Ascending aorta (tissue), 2 donors: ENCODE results near the gene REEP5. TPM values are rescaled to one million over a fixed set of nuclear protein-coding genes. Genes with fewer than 3 reads are reported as not detected.

Source experiments
- DNase-seq, 2 donors: peaks; one replicate each; pipeline ENCODE4 v3.0.0-alpha.2; 2019; ENCODE audit warnings: low spot score in 2 of 2
- H3K27ac ChIP-seq, 2 donors: fragments of 200-600 bp; sonication (generic); one replicate each; pipeline ENCODE4 v1.5.1; 2016 to 2017; ENCODE audit warnings: mild to moderate bottlenecking in 1 of 2
- H3K27me3 ChIP-seq: fragments of 200-600 bp; sonication (generic); one replicate; pipeline ENCODE4 v1.5.1; 2017
- H3K36me3 ChIP-seq, 2 donors: fragments of 200-600 bp; sonication (generic); one replicate each; pipeline ENCODE4 v1.5.1; 2016
- H3K4me1 ChIP-seq, 2 donors: fragments of 200-600 bp; sonication (generic); one replicate each; pipeline ENCODE4 v1.5.1; 2016 to 2017; ENCODE audit warnings: mild to moderate bottlenecking in 1 of 2
- H3K4me3 ChIP-seq, 2 donors: fragments of 200-600 bp; sonication (generic); one replicate each; pipeline ENCODE4 v1.5.1; 2016 to 2017; ENCODE audit warnings: mild to moderate bottlenecking in 1 of 2
- H3K9me3 ChIP-seq, 2 donors: fragments of 200-600 bp; sonication (generic); one replicate each; pipeline ENCODE4 v1.5.1; 2016
- CTCF ChIP-seq, 3 experiments: fragments of 200-600 bp in 2 of 3; fragments of 450-650 bp in 1 of 3; sonication (generic) in 2 of 3; IDR thresholded peaks; one replicate each; pipeline ENCODE4 v1.5.1; 2016 to 2019; ENCODE audit warnings: antibody characterized with exemption in 3 of 3, mild to moderate bottlenecking in 1 of 3, moderate library complexity in 1 of 3
- intact Hi-C: fragments of 100-400 bp; cut with DNase I; formaldehyde crosslinking; loops from one replicate; pipeline ENCODE4 v1.15.1; 2023
- total RNA-seq: library from RNA; depleted of rRNA; stranded (reverse); fragments of >200 nt; gene quantifications from one replicate; pipeline ENCODE4 v1.1.0, GENCODE V29; 2016

Gene REEP5
- total RNA-seq, 1 donor from 2014 or later: 49.7 TPM

DNA sequence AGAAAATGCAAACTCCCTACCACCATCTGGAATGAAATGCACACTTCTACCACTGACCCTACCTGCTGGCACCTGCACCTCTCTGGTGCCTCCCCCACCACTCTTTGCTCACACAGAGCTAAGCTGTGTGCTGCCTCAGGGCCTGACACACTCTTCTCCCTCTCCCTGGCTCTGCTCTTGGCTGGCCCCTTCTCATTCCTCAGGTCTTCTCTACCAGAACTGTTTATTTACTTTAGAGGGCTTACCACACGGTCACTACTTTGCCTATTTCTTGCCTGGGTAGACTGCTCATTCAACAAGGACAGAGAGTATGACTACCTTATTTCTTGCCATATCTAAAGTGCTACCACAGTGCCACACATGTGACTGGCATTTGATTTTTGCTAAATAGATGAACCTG is 3.3 kb downstream of the REEP5 start:
- no peak overlapping the region for H3K27ac ChIP-seq
- TF ChIP-seq CTCF (IDR thresholded peaks at IDR 0.05): no peak
- intact Hi-C loops: no loop called here
- no peaks in the 10 kb centered on the region for H3K27me3 ChIP-seq
- H3K9me3 ChIP-seq: no peaks in the 10 kb centered on the region
- H3K4me3 ChIP-seq: no peak overlapping the region
- no peak for DNase-seq
- H3K4me1 ChIP-seq: peaks cover 8 to 55% of the 10 kb centered on the region in 2 donors
- H3K36me3 ChIP-seq: peaks cover 8 to 10% of the 10 kb centered on the region in 2 donors

DNA sequence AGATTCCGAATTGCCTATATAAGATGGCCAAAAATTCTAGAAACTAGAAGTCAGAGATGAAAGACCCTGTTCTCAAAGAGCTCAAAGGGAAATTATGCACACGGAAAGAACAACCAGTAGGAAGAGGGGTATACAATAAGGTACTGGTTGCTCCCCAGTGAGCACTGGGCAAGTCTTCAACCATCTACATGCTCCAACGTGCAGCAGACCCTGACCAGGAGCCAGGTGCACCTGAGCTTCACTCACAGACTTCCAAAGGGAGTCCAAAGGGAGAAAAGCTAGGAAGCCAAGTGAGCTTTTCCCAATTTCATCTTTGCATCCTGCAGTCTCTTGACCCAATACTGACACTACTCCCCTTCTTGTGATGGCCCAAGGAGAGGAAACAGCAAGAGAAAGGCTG is 3.9 kb downstream of the REEP5 start:
- H3K9me3 ChIP-seq: no peaks in the 10 kb centered on the region
- H3K4me3 ChIP-seq: no peak overlapping the region
- H3K36me3 ChIP-seq: peaks cover 8 to 10% of the 10 kb centered on the region in 2 donors
- no peak overlapping the region for H3K27ac ChIP-seq
- DNase-seq: no peak
- TF ChIP-seq CTCF (IDR thresholded peaks at IDR 0.05): no peak
- intact Hi-C loops: no loop called here
- H3K4me1 ChIP-seq: peaks cover 8 to 55% of the 10 kb centered on the region in 2 donors
- no peaks in the 10 kb centered on the region for H3K27me3 ChIP-seq

DNA sequence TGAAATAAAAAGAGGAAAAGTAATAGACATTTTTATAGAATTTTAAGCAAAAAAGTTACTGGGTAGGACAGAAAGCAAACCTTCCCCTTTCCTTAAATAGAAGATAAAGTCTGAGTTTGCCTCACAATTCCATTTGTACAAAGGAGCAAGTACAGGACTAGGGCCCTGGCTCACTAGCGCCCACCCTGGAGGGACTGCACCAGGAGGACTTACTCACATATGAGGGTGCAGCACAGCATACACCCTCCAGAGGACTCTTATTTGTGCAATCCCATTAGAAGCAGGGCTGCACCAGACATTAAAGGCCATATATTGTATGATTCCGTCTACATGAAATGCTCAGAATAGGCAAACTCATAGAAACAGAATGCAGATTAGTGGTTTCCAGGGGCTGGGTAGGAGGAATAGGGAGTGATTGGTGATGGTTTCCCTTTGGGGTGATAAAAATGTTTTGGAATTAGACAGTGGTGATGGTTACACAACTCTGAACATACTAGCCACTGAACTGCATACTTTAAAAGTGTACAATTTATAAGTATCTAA is 4.5 kb downstream of the REEP5 start:
- H3K27ac ChIP-seq: no peak overlapping the region
- intact Hi-C loops: no loop called here
- DNase-seq: no peak

DNA sequence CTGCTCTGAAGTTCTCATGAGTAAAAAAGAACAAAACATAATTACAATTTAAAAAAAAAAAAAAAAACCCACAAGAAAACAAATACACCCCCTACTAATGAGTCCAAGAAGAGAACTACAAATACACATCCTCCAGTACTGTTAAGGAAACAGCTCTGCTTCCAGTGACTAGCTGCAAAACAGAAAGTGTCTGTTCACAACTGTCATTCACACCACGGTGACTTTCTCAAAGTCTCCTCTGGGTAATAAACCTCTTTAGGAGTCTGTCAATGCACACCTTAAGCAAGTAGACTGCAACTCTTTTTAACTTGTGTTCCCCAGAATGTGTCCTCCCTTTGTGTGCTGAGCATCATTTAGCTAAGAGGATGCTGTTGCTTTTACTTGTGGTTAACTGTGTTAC is 6.2 kb downstream of the REEP5 start:
- Histone ChIP-seq H3K36me3 (peaks cover 8 to 10% of the 10 kb centered on the region in 2 donors), H3K27me3 (no peaks in the 10 kb centered on the region), H3K9me3 (no peaks in the 10 kb centered on the region), H3K4me3 (peak overlapping the region in 1 of 2 donors; percentile 3), H3K4me1 (peaks cover 3 to 60% of the 10 kb centered on the region in 2 donors), H3K27ac (peak overlapping the region in 1 of 2 donors; percentile 17)
- intact Hi-C loops: no loop called here
- DNase-seq: no peak
- no peak for TF ChIP-seq CTCF (IDR thresholded peaks at IDR 0.05)

More for the DNA sequence above, 4.5 kb downstream of the REEP5 start:
- no peaks in the 10 kb centered on the region for H3K27me3 ChIP-seq
- peaks cover 4 to 55% of the 10 kb centered on the region in 2 donors for H3K4me1 ChIP-seq
- H3K4me3 ChIP-seq: no peak overlapping the region
- H3K9me3 ChIP-seq: no peaks in the 10 kb centered on the region
- H3K36me3 ChIP-seq: peaks cover 8 to 10% of the 10 kb centered on the region in 2 donors
- TF ChIP-seq CTCF (IDR thresholded peaks at IDR 0.05): no peak

DNA sequence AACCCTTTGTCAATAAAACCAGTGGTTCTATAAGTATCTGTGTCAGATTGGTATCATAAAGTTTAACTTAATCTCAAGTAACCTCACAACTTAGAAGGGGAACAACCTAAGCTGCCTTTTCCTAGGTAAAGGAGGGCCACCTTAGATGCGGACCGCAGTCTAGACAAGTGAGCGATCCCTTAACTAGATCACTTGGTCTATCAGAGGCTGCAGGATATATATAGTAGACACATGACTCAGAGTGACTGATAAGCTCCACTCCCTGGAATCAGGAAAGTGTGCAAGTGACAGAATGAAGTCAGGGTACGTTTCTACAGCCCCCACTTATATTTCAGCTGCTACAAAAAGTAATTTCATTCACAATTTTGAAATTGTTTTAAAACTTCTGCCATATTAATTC is 7.4 kb downstream of the REEP5 start:
- Histone ChIP-seq H3K27me3 (no peaks in the 10 kb centered on the region), H3K27ac (peak overlapping the region in 1 of 2 donors; percentile 62), H3K4me3 (no peak overlapping the region), H3K36me3 (peaks cover 15% of the 10 kb centered on the region in 2 donors), H3K9me3 (no peaks in the 10 kb centered on the region), H3K4me1 (peaks cover 0 to 51% of the 10 kb centered on the region in 2 donors)
- no peak for TF ChIP-seq CTCF (IDR thresholded peaks at IDR 0.05)
- intact Hi-C loops: no loop called here
- DNase-seq: no peak

GRCh38 chr5:112910529-112910928 is 11.5 kb downstream of the REEP5 start:
- Histone ChIP-seq H3K4me1 (peaks cover 0 to 32% of the 10 kb centered on the region in 2 donors), H3K27me3 (no peaks in the 10 kb centered on the region), H3K4me3 (no peak overlapping the region), H3K27ac (no peak overlapping the region), H3K36me3 (peaks cover 7 to 8% of the 10 kb centered on the region in 2 donors), H3K9me3 (no peaks in the 10 kb centered on the region)
- intact Hi-C loops: no loop called here
- no peak for TF ChIP-seq CTCF (IDR thresholded peaks at IDR 0.05)
- no peak for DNase-seq
